PC-3 (cell line): ENCODE measurements around the gene PLEKHA5. TPM values are rescaled to one million over a fixed set of nuclear protein-coding genes. Genes with fewer than 3 reads are reported as not detected.
A peak's percentile ranks its signal among the peaks of the same experiment; 100 is the strongest.

Experiments
- ATAC-seq: fragments of 200-7000 bp; cut with Tn5 transposase; 2 replicates; pipeline ENCODE4 v1.9.1; 2020; ENCODE audit warnings: mild to moderate bottlenecking, moderate library complexity
- BruUV-seq: library from RNA; stranded (reverse); fragments of 400-500 nt; replicated peaks from 2 replicates; lab custom pipeline; 2021; lab: Mats Ljungman, UMichigan
- CTCF ChIA-PET: fragments of 300-600 bp; sonication (Branson Sonifier 250); formaldehyde crosslinking; loops from one replicate; lab custom pipeline; 2022; ENCODE audit warnings: antibody characterized with exemption; lab: Charles Lee
- POLR2A ChIA-PET: fragments of 300-600 bp; sonication (Branson Sonifier 250); formaldehyde crosslinking; loops from one replicate; lab custom pipeline; 2022; ENCODE audit warnings: antibody characterized with exemption; ENCODE audit not compliant: unreplicated experiment; lab: Charles Lee
- DNase-seq: peaks from one replicate; pipeline ENCODE4 v3.0.0-alpha.2; 2015
- H2AFZ ChIP-seq: fragments of 300-600 bp; sonication (generic); 2 replicates; pipeline ENCODE4 v1.6.0; 2016; ENCODE audit warnings: antibody characterized with exemption, low read length
- H3F3A ChIP-seq: fragments of 300-600 bp; sonication (generic); one replicate; pipeline ENCODE4 v1.6.0; 2017; ENCODE audit warnings: antibody characterized with exemption, low read length, control low read depth, mild to moderate bottlenecking; ENCODE audit not compliant: unreplicated experiment
- H3K27ac ChIP-seq: fragments of 300-600 bp; sonication (generic); 2 replicates; pipeline ENCODE4 v1.5.1; 2016; ENCODE audit warnings: mild to moderate bottlenecking, low read length
- H3K27me3 ChIP-seq: fragments of 300-600 bp; sonication (generic); 2 replicates; pipeline ENCODE4 v1.6.1; 2016; ENCODE audit warnings: low read length, mixed read lengths
- H3K36me3 ChIP-seq: fragments of 300-600 bp; sonication (generic); 2 replicates; pipeline ENCODE4 v1.6.1; 2016; ENCODE audit warnings: low read depth, mixed run types, low read length, mixed read lengths
- H3K4me1 ChIP-seq: fragments of 300-600 bp; sonication (generic); 2 replicates; pipeline ENCODE4 v1.5.1; 2016; ENCODE audit warnings: low read length; ENCODE audit not compliant: insufficient read depth
- H3K4me2 ChIP-seq: fragments of 300-600 bp; sonication (generic); 2 replicates; pipeline ENCODE4 v1.6.0; 2016; ENCODE audit warnings: low read length
- H3K4me3 ChIP-seq: fragments of 300-600 bp; sonication (generic); 2 replicates; pipeline ENCODE4 v1.5.1; 2016; ENCODE audit warnings: mild to moderate bottlenecking, low read length, mixed read lengths
- H3K79me2 ChIP-seq: fragments of 300-600 bp; sonication (generic); 2 replicates; pipeline ENCODE4 v1.6.1; 2017; ENCODE audit warnings: low read length, mixed read lengths
- H3K9ac ChIP-seq: fragments of 300-600 bp; sonication (generic); 2 replicates; pipeline ENCODE4 v1.6.0; 2016; ENCODE audit warnings: mild to moderate bottlenecking, low read length
- H3K9me2 ChIP-seq: fragments of 300-600 bp; sonication (generic); replicated peaks from 2 replicates; pipeline ENCODE4 v1.6.1; 2016; ENCODE audit warnings: mixed run types, low read length, mixed read lengths
- H3K9me3 ChIP-seq: fragments of 300-600 bp; sonication (generic); 2 replicates; pipeline ENCODE4 v1.6.1; 2016; ENCODE audit warnings: low read length, mixed read lengths
- H4K20me1 ChIP-seq: fragments of 300-600 bp; sonication (generic); 2 replicates; pipeline ENCODE4 v1.6.1; 2016; ENCODE audit warnings: low read length, mixed read lengths
- CTCF ChIP-seq: fragments of 300-600 bp; sonication (generic); conservative IDR thresholded peaks from 2 replicates; pipeline ENCODE4 v1.5.1; 2017; ENCODE audit warnings: antibody characterized with exemption, low read depth, mild to moderate bottlenecking, low read length
- EZH2 ChIP-seq: fragments of 300-600 bp; sonication (generic); IDR thresholded peaks from one replicate; pipeline ENCODE4 v1.6.1; 2017; ENCODE audit warnings: antibody characterized with exemption, mild to moderate bottlenecking, low read length; ENCODE audit not compliant: unreplicated experiment
- EZH2phosphoT487 ChIP-seq: fragments of 300-600 bp; sonication (generic); IDR thresholded peaks from 2 replicates; pipeline ENCODE4 v1.6.1; 2018; ENCODE audit warnings: mild to moderate bottlenecking, antibody characterized with exemption, low read length, borderline replicate concordance
- intact Hi-C: fragments of 100-400 bp; cut with micrococcal nuclease; formaldehyde crosslinking; loops from 2 replicates; pipeline ENCODE4 v1.9.0; 2023
- total RNA-seq: library from RNA; depleted of rRNA; stranded (reverse); fragments of >200 nt; gene quantifications from 2 replicates; pipeline ENCODE4 v1.2.3, GENCODE V29; 2014

PLEKHA5 gene
- total RNA-seq, 1 experiment from 2014 or later, result 16.7 TPM

- H3K4me2 ChIP-seq, result peak overlapping the region; percentile 91
- H3K27ac ChIP-seq, result peak overlapping the region; percentile 58
- H3K79me2 ChIP-seq, result peaks cover 50% of the 10 kb centered on the region
- H3K9ac ChIP-seq, result peak overlapping the region; percentile 75
- no peak for TF ChIP-seq EZH2phosphoT487
- no peak for TF ChIP-seq CTCF
- TF ChIP-seq EZH2, result no peak
- peak overlapping the region; percentile 77 for H2AFZ ChIP-seq
- H3K9me2 ChIP-seq, result no peaks in the 10 kb centered on the region
- BruUV-seq, result no TSS peak
- no peaks in the 10 kb centered on the region for H4K20me1 ChIP-seq
- H3F3A ChIP-seq, result no peaks in the 10 kb centered on the region
- ATAC-seq, result peak; percentile 37
- peaks cover 7% of the 10 kb centered on the region for H3K36me3 ChIP-seq
- 0 out of 2 replicates have a peak, but pooled peaks cover 7% of the 10 kb centered on the region for H3K9me3 ChIP-seq
- ChIA-PET POLR2A (no interaction called here), CTCF (interaction anchor here (0.5 kb wide), 1 partner anchor 34 kb away, joined by 10 read pairs; no protein-coding TSS in a partner anchor)
- H3K4me3 ChIP-seq, result peak overlapping the region; percentile 97
- no peaks in the 10 kb centered on the region for H3K27me3 ChIP-seq
- H3K4me1 ChIP-seq, result peaks cover 13% of the 10 kb centered on the region
- DNase-seq, result peak; percentile 27
- intact Hi-C loops, result loop anchor here (1.0 to 5.0 kb wide), 2 partner anchors 42 to 269 kb away; no protein-coding TSS in a partner anchor
Observed at GRCh38 chr12:19130224-19131024, 891 bp downstream of the PLEKHA5 start.

GRCh38 chr12:19131025-19131444 lies 1.5 kb downstream of the PLEKHA5 start:
- H3K9ac ChIP-seq, result peak overlapping the region; percentile 75
- DNase-seq (peak; percentile 74), ATAC-seq (peak; percentile 37)
- no peaks in the 10 kb centered on the region for H3K27me3 ChIP-seq
- H4K20me1 ChIP-seq, result no peaks in the 10 kb centered on the region
- H3K36me3 ChIP-seq, result peaks cover 7% of the 10 kb centered on the region
- H2AFZ ChIP-seq, result peak overlapping the region; percentile 77
- H3K9me2 ChIP-seq, result no peaks in the 10 kb centered on the region
- peak overlapping the region; percentile 53 for H3K27ac ChIP-seq
- 0 out of 2 replicates have a peak, but pooled peaks cover 7% of the 10 kb centered on the region for H3K9me3 ChIP-seq
- H3K4me1 ChIP-seq, result peaks cover 12% of the 10 kb centered on the region
- ChIA-PET CTCF (interaction anchor here (0.5 to 0.6 kb wide), 2 partner anchors 35 to 91 kb away, joined by 3 to 10 read pairs; no protein-coding TSS in a partner anchor), POLR2A (no interaction called here)
- H3K4me2 ChIP-seq, result peak overlapping the region; percentile 91
- intact Hi-C loops, result loop anchor here (1.0 to 5.0 kb wide), 2 partner anchors 41 to 270 kb away; no protein-coding TSS in a partner anchor
- no peak for TF ChIP-seq EZH2
- no peak for TF ChIP-seq EZH2phosphoT487
- TF ChIP-seq CTCF, result no peak
- peaks cover 56% of the 10 kb centered on the region for H3K79me2 ChIP-seq
- H3F3A ChIP-seq, result no peaks in the 10 kb centered on the region
- peak overlapping the region; percentile 97 for H3K4me3 ChIP-seq
- no TSS peak for BruUV-seq
